Measurements from ENCODE around the gene NGF.

- TF ChIP-seq, protein P1, sequence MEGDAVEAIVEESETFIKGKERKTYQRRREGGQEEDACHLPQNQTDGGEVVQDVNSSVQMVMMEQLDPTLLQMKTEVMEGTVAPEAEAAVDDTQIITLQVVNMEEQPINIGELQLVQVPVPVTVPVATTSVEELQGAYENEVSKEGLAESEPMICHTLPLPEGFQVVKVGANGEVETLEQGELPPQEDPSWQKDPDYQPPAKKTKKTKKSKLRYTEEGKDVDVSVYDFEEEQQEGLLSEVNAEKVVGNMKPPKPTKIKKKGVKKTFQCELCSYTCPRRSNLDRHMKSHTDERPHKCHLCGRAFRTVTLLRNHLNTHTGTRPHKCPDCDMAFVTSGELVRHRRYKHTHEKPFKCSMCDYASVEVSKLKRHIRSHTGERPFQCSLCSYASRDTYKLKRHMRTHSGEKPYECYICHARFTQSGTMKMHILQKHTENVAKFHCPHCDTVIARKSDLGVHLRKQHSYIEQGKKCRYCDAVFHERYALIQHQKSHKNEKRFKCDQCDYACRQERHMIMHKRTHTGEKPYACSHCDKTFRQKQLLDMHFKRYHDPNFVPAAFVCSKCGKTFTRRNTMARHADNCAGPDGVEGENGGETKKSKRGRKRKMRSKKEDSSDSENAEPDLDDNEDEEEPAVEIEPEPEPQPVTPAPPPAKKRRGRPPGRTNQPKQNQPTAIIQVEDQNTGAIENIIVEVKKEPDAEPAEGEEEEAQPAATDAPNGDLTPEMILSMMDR (IDR thresholded peaks at IDR 0.05), result no peak
- TF ChIP-seq POLR2AphosphoS5 (IDR thresholded peaks at IDR 0.05) (no peak), POLR2A (IDR thresholded peaks at IDR 0.05; ENCODE audit: low read depth) (no peak), EP300 (IDR thresholded peaks at IDR 0.05) (no peak)
Measured at GRCh38 chr1:115278211-115278610, 59.8 kb downstream of the NGF start.
